ENCODE data around the gene TSPAN5.

Gene TSPAN5

DNA sequence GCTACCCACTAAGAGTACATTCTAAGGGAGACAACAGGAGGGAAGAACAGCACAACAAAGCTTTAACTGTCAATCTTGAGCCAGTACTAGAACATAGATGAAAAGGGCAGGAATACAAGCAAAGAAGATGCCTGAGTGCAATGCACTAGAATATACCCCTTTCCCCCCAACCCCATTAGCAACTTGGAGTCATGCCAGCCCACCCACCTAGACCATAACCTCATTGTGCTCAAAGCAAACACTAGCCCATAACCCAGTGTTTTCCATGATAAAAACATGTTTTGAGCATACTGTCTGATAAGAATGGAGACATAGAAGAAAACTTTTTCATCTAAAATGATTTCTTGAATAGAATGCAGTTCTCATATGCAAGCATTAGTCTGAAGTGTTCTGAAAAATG, 214.0 kb downstream of the TSPAN5 start:
- DNase-seq (ENCODE audit: low read depth in 1 of 2, low spot score in 1 of 2): no peak
- Histone ChIP-seq H3K4me3 (replicated peaks; ENCODE audit: insufficient read depth, low read length) (no peak overlapping the region), H3K27me3 (ENCODE audit: insufficient read depth, poor library complexity, severe bottlenecking) (no peaks in the 10 kb centered on the region), H3K27ac (replicated peaks) (no peak overlapping the region)
- TF ChIP-seq, protein P1, sequence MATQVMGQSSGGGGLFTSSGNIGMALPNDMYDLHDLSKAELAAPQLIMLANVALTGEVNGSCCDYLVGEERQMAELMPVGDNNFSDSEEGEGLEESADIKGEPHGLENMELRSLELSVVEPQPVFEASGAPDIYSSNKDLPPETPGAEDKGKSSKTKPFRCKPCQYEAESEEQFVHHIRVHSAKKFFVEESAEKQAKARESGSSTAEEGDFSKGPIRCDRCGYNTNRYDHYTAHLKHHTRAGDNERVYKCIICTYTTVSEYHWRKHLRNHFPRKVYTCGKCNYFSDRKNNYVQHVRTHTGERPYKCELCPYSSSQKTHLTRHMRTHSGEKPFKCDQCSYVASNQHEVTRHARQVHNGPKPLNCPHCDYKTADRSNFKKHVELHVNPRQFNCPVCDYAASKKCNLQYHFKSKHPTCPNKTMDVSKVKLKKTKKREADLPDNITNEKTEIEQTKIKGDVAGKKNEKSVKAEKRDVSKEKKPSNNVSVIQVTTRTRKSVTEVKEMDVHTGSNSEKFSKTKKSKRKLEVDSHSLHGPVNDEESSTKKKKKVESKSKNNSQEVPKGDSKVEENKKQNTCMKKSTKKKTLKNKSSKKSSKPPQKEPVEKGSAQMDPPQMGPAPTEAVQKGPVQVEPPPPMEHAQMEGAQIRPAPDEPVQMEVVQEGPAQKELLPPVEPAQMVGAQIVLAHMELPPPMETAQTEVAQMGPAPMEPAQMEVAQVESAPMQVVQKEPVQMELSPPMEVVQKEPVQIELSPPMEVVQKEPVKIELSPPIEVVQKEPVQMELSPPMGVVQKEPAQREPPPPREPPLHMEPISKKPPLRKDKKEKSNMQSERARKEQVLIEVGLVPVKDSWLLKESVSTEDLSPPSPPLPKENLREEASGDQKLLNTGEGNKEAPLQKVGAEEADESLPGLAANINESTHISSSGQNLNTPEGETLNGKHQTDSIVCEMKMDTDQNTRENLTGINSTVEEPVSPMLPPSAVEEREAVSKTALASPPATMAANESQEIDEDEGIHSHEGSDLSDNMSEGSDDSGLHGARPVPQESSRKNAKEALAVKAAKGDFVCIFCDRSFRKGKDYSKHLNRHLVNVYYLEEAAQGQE (IDR thresholded peaks at IDR 0.05; ENCODE audit: insufficient replicate concordance, low read depth): no peak
- TF ChIP-seq, protein P2, sequence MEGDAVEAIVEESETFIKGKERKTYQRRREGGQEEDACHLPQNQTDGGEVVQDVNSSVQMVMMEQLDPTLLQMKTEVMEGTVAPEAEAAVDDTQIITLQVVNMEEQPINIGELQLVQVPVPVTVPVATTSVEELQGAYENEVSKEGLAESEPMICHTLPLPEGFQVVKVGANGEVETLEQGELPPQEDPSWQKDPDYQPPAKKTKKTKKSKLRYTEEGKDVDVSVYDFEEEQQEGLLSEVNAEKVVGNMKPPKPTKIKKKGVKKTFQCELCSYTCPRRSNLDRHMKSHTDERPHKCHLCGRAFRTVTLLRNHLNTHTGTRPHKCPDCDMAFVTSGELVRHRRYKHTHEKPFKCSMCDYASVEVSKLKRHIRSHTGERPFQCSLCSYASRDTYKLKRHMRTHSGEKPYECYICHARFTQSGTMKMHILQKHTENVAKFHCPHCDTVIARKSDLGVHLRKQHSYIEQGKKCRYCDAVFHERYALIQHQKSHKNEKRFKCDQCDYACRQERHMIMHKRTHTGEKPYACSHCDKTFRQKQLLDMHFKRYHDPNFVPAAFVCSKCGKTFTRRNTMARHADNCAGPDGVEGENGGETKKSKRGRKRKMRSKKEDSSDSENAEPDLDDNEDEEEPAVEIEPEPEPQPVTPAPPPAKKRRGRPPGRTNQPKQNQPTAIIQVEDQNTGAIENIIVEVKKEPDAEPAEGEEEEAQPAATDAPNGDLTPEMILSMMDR (IDR thresholded peaks at IDR 0.05; ENCODE audit: insufficient read depth, low read length): no peak
- TF ChIP-seq GABPA (IDR thresholded peaks at IDR 0.05; ENCODE audit: low read depth) (no peak), SPI1 (IDR thresholded peaks at IDR 0.05; ENCODE audit: borderline replicate concordance, low read depth) (no peak), POLR2AphosphoS5 (IDR thresholded peaks at IDR 0.05; ENCODE audit: low read depth) (no peak)

DNA sequence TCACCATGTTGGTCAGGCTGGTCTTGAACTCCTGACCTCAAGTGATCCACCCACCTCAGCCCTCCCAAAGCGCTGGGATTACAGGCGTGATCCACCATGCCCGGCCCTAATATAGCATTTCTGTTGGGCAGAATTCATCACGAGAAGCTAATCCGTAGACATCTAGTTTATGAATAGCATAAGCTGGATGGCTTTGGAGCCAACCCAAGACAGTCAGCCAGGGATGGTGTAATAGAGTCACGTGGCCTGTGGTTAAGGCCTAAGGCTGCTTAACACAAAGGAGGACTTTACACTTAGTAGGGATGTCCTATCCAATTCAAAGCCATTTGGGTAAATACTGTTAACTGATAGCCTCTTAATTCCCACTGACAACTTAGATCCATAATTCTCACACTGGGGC, 223.6 kb downstream of the TSPAN5 start:
- no peak for DNase-seq (ENCODE audit: low read depth in 1 of 2, low spot score in 1 of 2)
- no peak overlapping the region for H3K4me3 ChIP-seq (replicated peaks; ENCODE audit: insufficient read depth, low read length)
- H3K27ac ChIP-seq (replicated peaks): no peak overlapping the region
- TF ChIP-seq, protein P2 (IDR thresholded peaks at IDR 0.05; ENCODE audit: insufficient read depth, low read length): no peak
- TF ChIP-seq SPI1 (IDR thresholded peaks at IDR 0.05; ENCODE audit: borderline replicate concordance, low read depth): no peak
- H3K27me3 ChIP-seq (ENCODE audit: insufficient read depth, poor library complexity, severe bottlenecking): no peaks in the 10 kb centered on the region

DNA sequence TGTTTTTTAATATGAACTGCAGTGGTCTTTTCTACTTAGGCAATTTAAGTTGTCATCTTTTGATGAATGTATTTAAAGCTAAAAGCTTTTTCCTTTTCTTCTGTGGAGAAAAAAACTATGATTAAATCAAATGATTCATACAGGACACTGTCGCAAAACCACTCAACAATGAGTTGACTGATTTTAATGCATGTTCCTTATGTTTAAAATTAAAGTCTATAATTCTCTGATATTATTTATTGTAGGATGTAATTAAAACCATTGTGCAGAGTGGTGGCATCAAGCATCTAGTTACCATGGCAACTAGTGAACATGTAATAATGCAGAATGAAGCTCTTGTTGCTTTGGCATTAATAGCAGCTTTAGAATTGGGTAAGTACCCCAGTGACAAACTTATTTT, 224.7 kb downstream of the TSPAN5 start:
- Histone ChIP-seq H3K27me3 (ENCODE audit: insufficient read depth, poor library complexity, severe bottlenecking) (no peaks in the 10 kb centered on the region), H3K4me3 (replicated peaks; ENCODE audit: insufficient read depth, low read length) (no peak overlapping the region), H3K27ac (replicated peaks) (no peak overlapping the region)
- no peak for DNase-seq (ENCODE audit: low read depth in 1 of 2, low spot score in 1 of 2)
- TF ChIP-seq POLR2AphosphoS5 (IDR thresholded peaks at IDR 0.05; ENCODE audit: low read depth): no peak
- no peak for TF ChIP-seq GABPA (IDR thresholded peaks at IDR 0.05; ENCODE audit: low read depth)
- TF ChIP-seq SPI1 (IDR thresholded peaks at IDR 0.05; ENCODE audit: borderline replicate concordance, low read depth): no peak
- TF ChIP-seq, protein P1 (IDR thresholded peaks at IDR 0.05; ENCODE audit: insufficient replicate concordance, low read depth): no peak
- TF ChIP-seq, protein P2 (IDR thresholded peaks at IDR 0.05; ENCODE audit: insufficient read depth, low read length): no peak

DNA sequence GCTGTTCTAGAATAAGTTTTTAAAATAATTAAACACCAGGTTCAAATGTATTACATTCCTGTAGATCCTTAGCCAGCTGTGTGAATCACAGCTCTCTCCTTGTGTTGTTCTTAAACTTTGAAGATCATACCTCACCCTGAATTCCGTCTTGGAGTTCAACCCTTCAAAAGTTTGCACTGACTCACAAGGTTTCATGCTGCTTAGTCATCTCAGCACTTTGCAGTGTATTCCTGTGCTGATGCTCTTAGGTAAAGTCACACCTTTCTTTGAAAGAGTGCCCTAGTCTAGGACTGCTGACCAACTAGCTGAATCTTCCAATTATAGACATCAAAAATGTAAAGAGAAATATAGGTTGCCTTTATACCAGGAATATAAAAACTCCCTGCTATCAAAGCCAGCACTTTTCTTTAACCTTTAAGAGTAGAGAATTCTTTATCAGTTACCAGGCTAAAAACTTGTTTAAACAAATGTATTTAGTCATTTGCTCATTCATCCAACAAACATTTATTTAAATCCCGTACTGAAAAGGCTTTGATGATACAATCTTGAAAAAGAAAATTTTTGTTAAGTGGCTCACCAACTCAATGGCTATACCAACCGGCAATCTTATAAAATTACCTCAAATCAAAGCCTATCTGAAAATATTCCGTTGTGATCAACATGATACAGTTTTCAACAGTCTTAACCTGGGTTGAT, 227.6 kb downstream of the TSPAN5 start:
- H3K4me3 ChIP-seq (replicated peaks; ENCODE audit: insufficient read depth, low read length): no peak overlapping the region
- no peak overlapping the region for H3K27ac ChIP-seq (replicated peaks)
- no peaks in the 10 kb centered on the region for H3K27me3 ChIP-seq (ENCODE audit: insufficient read depth, poor library complexity, severe bottlenecking)
- no peak for TF ChIP-seq GABPA (IDR thresholded peaks at IDR 0.05; ENCODE audit: low read depth)
- TF ChIP-seq POLR2AphosphoS5 (IDR thresholded peaks at IDR 0.05; ENCODE audit: low read depth): no peak
- TF ChIP-seq, protein P2 (IDR thresholded peaks at IDR 0.05; ENCODE audit: insufficient read depth, low read length): no peak
- no peak for TF ChIP-seq SPI1 (IDR thresholded peaks at IDR 0.05; ENCODE audit: borderline replicate concordance, low read depth)
- TF ChIP-seq, protein P1 (IDR thresholded peaks at IDR 0.05; ENCODE audit: insufficient replicate concordance, low read depth): no peak
- no peak for DNase-seq (ENCODE audit: low read depth in 1 of 2, low spot score in 1 of 2)

Data from HL-60 (cell line).